Measurements from ENCODE around the gene TGIF2. TPM values are rescaled to one million over a fixed set of nuclear protein-coding genes. Genes with fewer than 3 reads are reported as not detected.

TGIF2 gene
- total RNA-seq, 4 donors from 2014 or later = 10.6 to 12.7 (median 12.3) TPM

DNA sequence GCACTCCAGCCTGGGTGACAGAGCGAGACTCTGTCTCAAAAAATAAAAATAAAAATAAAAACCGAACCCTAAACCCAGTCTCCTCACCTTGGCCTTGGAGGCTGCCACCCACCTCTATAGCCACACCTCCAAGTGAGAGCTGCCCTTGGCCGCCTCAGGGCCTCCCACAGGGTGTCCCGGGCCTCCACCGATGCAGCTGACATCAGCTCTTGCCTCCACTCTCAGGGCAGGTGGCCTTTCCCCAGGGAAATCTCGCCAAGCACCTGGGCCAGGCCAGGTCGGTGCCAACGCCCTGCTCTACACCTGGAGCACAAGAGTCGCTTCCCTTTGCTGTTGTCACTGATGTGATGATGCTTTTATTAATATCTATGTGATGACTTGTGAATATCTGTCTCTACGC lies 41.0 kb upstream of the TGIF2 start:
- TF ChIP-seq, protein P1, sequence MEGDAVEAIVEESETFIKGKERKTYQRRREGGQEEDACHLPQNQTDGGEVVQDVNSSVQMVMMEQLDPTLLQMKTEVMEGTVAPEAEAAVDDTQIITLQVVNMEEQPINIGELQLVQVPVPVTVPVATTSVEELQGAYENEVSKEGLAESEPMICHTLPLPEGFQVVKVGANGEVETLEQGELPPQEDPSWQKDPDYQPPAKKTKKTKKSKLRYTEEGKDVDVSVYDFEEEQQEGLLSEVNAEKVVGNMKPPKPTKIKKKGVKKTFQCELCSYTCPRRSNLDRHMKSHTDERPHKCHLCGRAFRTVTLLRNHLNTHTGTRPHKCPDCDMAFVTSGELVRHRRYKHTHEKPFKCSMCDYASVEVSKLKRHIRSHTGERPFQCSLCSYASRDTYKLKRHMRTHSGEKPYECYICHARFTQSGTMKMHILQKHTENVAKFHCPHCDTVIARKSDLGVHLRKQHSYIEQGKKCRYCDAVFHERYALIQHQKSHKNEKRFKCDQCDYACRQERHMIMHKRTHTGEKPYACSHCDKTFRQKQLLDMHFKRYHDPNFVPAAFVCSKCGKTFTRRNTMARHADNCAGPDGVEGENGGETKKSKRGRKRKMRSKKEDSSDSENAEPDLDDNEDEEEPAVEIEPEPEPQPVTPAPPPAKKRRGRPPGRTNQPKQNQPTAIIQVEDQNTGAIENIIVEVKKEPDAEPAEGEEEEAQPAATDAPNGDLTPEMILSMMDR (IDR thresholded peaks at IDR 0.05; ENCODE audit: low read depth) = no peak

DNA sequence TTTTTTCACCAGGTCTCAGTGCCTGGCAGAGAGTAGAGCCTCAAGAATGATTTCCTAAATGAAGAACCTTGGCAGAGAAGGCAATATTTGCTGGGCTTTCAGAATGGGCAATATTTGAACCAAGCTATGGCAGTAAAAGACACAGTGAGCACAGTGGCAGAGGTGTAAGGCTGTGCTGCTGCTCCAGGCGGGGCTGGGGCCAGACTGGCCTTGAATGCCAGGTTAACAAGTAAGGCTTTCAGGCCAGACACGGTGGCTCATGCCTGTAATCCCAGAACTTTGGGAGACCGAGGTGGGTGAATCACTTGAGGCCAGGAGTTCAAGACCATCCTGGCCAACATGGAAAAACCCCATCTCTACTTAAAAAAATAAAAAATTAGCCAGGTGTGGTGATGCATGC lies 40.6 kb upstream of the TGIF2 start:
- TF ChIP-seq, protein P1 (IDR thresholded peaks at IDR 0.05; ENCODE audit: low read depth) = no peak

DNA sequence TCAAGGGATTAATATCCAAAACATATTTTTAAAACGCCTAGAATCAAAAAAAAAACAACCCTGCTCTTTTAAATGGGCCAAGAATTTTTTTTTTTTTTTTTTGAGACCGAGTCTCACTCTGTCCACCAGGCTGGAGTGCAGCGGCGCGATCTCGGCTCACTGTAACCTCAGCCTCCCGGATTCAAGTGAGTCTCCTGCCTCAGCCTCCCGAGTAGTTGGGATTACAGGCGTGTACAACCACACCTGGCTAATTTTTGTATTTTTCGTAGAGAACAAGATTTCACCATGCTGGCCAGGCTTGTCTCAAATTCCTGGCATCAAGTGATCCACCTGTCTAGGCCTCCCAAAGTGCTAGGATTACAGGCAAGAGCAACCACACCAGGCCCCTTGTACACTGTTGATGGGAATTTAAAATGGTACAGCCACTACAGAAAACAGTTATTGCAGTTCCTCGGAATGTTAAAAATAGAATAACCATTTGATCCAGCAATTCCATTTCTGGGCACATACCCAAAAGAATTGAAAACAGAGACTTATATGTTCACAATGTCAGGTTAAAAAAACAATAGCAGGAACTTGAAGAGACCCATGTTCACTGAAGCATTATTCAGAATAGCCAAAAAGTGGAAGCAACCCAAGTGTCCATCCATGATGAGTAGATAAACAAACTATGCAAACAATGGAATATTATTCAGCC lies 35.2 kb upstream of the TGIF2 start:
- TF ChIP-seq, protein P1 (IDR thresholded peaks at IDR 0.05; ENCODE audit: low read depth) = no peak

DNA sequence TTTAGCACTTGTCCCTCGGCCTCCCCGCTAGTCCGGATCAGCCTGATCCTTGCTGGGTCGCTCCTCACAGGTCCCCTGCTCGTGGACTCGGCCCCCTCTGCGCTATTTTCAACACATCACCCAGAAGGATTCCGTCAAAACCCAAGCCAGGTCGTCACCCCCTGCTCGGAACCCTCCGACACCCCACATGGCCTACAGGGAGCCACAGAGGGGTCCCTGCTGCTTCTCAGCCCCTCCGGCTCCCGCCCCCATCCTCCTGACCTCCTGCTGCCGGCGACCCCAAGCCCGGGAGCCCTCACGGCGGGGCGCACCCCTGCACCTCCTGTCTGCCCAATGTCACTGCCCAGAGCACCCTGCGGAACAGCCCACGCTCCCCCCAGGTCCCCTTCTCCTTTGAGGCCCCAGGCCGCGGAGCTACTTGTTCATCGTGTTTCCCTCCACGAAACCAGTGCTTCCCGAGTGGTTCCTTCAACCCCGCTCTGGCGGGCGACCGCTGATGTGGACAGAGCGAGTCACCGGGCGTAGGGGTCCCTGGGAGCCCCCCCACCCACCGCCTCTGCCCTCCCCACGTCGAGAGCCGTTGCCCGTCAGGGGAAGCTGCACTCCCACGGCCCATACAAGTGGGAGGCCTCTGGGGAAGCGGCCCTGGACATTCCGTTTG lies 32.7 kb upstream of the TGIF2 start:
- TF ChIP-seq, protein P1 (IDR thresholded peaks at IDR 0.05; ENCODE audit: low read depth) = no peak

DNA sequence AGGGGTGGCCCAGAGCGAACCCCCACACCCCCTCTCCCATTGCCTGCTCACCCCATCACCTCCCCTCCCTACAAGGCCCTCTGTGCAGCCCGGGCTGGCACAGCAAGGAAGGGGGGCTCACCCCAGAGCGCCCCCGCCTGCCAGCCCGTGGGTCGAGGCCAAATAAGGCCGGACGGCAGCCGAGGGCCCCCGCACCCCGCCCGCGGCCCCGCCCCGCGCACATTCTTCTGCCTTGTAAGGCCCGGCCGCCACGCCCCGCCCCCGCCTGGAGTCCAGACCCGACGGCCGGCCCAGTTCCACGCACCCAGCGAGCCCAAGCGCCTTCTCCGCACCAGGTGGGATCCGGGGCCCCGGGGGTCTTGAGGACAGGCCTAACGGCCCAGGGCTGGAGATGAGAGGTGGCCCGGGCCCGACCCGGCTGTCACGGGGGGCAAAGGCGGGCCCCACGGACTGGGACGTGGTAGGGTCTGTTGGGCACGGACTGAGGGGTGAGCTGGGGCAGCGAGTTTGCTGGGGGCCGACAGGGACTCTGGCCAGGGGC lies 32.1 kb upstream of the TGIF2 start, which contains the start of gene MYL9:
Gene MYL9 (plus strand): TSS at position 293 of the 541 bp plus-strand sequence. CDS start 3,366 bp downstream, outside the sequence.
- TF ChIP-seq, protein P1 (IDR thresholded peaks at IDR 0.05; ENCODE audit: low read depth) = no peak

DNA sequence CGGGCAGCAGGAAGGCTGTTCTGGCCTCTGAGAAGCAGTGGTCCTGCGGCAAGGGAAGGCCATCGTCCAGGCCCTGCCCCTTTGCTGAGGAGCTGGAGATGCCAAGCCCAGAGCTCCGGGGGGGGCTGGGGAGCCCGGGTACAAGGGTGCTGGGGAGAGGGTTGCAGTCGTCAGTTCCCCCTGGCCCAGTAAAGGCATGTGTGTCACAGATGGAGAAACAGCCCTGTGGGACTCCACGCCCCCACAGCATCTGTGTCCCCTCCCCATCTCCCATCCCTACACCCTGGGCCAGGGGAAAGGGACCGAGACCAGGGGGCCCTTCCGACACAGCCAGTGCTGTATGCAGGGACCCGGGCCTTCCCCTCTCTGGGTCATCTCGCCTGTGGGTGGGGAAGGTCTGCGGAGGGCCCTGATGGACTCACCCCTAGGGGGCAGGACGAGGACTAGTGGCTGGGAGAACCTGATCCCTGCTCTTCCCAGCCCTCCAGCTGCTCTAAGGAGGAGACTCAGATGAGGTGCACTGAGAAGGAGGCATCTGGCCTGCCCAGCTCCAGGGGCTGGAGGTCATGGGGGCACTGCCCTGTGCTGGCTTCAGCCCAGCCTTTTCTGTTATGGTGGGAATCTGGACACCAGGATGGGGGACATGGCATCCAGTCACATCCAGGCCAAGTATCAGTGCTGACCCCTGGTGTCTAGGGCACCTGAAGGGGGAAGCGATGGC lies 31.5 kb upstream of the TGIF2 start:
- TF ChIP-seq, protein P1 (IDR thresholded peaks at IDR 0.05; ENCODE audit: low read depth) = no peak

All from subcutaneous adipose tissue (tissue), 4 donors.